Measurements from ENCODE around the gene USB1. TPM values are rescaled to one million over a fixed set of nuclear protein-coding genes. Genes with fewer than 3 reads are reported as not detected.

USB1 gene
- total RNA-seq, 1 experiment from 2014 or later = 66.0 TPM

DNA sequence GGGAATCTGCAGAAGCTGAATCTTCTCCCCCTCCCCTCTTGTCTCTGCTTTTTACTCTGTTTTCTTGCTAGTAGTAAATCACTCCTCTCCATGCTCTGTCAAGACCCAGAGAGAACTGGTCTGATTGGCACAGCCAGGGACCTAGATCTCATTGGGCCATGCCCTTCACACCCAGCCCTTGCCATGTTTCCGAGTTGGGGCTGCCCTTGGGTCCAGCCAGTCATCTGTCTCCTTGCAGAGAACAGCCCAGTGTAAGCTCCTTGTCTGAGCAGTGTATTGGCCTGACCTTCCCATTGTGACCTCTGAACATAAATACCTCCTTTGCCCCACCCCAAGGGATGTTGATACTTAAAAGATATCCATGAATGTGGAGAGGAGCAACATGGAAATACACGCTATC lies 28.2 kb downstream of the USB1 start:
- Histone ChIP-seq H3K27ac (no peak overlapping the region), H3K27me3 (ENCODE audit: insufficient read depth, low read depth) (no peaks in the 10 kb centered on the region), H3K4me2 (no peak overlapping the region), H3K9me2 (ENCODE audit: insufficient read depth) (no peaks in the 10 kb centered on the region), H3K36me3 (ENCODE audit: low read depth) (no peaks in the 10 kb centered on the region), H3K79me2 (ENCODE audit: low read depth) (0 out of 2 replicates have a peak, but pooled peaks cover 15% of the 10 kb centered on the region), H3F3A (ENCODE audit: insufficient read depth, low read depth) (peaks cover 11% of the 10 kb centered on the region; the same call in 1 of the 2 replicates), H4K20me1 (ENCODE audit: insufficient read depth) (0 out of 2 replicates have a peak, but pooled peaks cover 5% of the 10 kb centered on the region), H3K4me1 (replicated peaks; ENCODE audit: insufficient read depth) (peaks cover 9% of the 10 kb centered on the region), H3K9me3 (ENCODE audit: insufficient read depth, low read depth) (no peaks in the 10 kb centered on the region), H2AFZ (no peak overlapping the region), H3K4me3 (no peak overlapping the region)
- ChIA-PET CTCF (no interaction called here), POLR2A (ENCODE audit: unreplicated experiment) (no interaction called here)
- TF ChIP-seq CTCF (conservative IDR thresholded peaks at IDR 0.05) (no peak), EZH2 (IDR thresholded peaks at IDR 0.05; ENCODE audit: low read depth) (no peak)
- BruUV-seq (replicated peaks) = no TSS peak
- intact Hi-C loops (cut with micrococcal nuclease; ENCODE audit: unreplicated experiment) = loop anchor here (10.0 kb wide), 3 partner anchors 165 to 625 kb away; partner anchors contain the start of genes CSNK2A2 and SETD6
- DNase-seq = no peak

GRCh38 chr16:58030136-58030840 lies 29.1 kb downstream of the USB1 start:
- no peak for TF ChIP-seq CTCF (conservative IDR thresholded peaks at IDR 0.05)
- Histone ChIP-seq H3K4me3 (no peak overlapping the region), H3F3A (ENCODE audit: insufficient read depth, low read depth) (peaks cover 4% of the 10 kb centered on the region; the same call in 1 of the 2 replicates), H4K20me1 (ENCODE audit: insufficient read depth) (peaks cover 7% of the 10 kb centered on the region; the same call in 1 of the 2 replicates), H2AFZ (no peak overlapping the region), H3K4me2 (no peak overlapping the region), H3K27me3 (ENCODE audit: insufficient read depth, low read depth) (no peaks in the 10 kb centered on the region), H3K36me3 (ENCODE audit: low read depth) (no peaks in the 10 kb centered on the region), H3K27ac (no peak overlapping the region), H3K9me2 (ENCODE audit: insufficient read depth) (no peaks in the 10 kb centered on the region), H3K9me3 (ENCODE audit: insufficient read depth, low read depth) (no peaks in the 10 kb centered on the region), H3K79me2 (ENCODE audit: low read depth) (0 out of 2 replicates have a peak, but pooled peaks cover 15% of the 10 kb centered on the region), H3K4me1 (replicated peaks; ENCODE audit: insufficient read depth) (peaks cover 6% of the 10 kb centered on the region; the same call in 1 of the 2 replicates)
- BruUV-seq (replicated peaks) = no TSS peak
- intact Hi-C loops (cut with micrococcal nuclease; ENCODE audit: unreplicated experiment) = no loop called here
- ChIA-PET POLR2A (ENCODE audit: unreplicated experiment) (no interaction called here), CTCF (no interaction called here)
- peak in 1 of 2 experiments; percentile 16 for DNase-seq

DNA sequence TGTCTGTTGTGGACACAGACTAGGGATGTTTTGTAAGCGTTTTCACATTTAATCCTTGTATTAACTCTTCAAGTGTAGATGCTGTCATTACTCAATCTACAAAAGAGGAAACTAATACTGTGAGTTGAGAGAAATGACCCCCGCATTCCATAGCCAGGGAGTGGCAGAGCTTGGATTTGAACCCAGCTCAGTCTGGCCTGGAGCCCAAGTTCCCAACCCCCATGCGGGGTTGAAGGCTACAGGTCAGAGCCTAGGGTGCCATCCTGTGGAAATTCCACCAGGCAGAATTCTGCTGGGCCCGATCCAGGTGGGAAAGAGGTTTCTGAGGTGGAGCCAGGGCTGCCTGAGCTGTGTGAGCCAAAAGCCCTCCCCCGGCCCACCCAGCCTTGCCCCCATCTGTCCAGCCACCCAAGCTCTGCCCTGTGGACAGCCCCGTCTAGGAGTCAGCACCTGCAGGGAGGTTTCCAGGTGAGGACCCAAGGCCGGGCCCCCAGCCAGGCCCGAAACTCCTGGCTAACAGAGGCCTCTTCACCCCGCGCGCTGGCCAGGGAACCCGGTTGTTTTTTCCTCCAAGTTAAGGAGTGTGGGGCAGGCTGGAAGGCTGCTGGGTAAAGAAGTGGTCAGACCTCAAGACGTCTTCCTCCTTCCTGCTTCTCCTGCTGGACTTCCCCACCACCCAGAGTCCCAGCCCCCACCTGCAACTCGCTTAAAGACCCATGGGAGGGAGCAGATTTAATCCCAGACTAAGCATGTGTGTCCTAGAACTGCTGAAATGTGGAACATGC lies 30.0 kb downstream of the USB1 start:
- Histone ChIP-seq H3K27ac (no peak overlapping the region), H3K9me2 (ENCODE audit: insufficient read depth) (no peaks in the 10 kb centered on the region), H4K20me1 (ENCODE audit: insufficient read depth) (peaks cover 10% of the 10 kb centered on the region; the same call in 1 of the 2 replicates), H2AFZ (no peak overlapping the region), H3K27me3 (ENCODE audit: insufficient read depth, low read depth) (no peaks in the 10 kb centered on the region), H3K9me3 (ENCODE audit: insufficient read depth, low read depth) (no peaks in the 10 kb centered on the region), H3K36me3 (ENCODE audit: low read depth) (no peaks in the 10 kb centered on the region), H3K4me3 (no peak overlapping the region), H3K4me2 (no peak overlapping the region), H3K4me1 (replicated peaks; ENCODE audit: insufficient read depth) (peaks cover 6% of the 10 kb centered on the region; the same call in 1 of the 2 replicates), H3K79me2 (ENCODE audit: low read depth) (0 out of 2 replicates have a peak, but pooled peaks cover 15% of the 10 kb centered on the region), H3F3A (ENCODE audit: insufficient read depth, low read depth) (peaks cover 4% of the 10 kb centered on the region; the same call in 1 of the 2 replicates)
- CTCF ChIA-PET = no interaction called here
- intact Hi-C loops (cut with micrococcal nuclease; ENCODE audit: unreplicated experiment) = no loop called here
- no TSS peak for BruUV-seq (replicated peaks)
- POLR2A ChIA-PET (ENCODE audit: unreplicated experiment) = no interaction called here
- peak in 1 of 2 experiments; percentile 28 for DNase-seq
- TF ChIP-seq EZH2 (IDR thresholded peaks at IDR 0.05; ENCODE audit: low read depth) (no peak), CTCF (conservative IDR thresholded peaks at IDR 0.05) (no peak)
